PFSK-1 (cell line): ENCODE results near the gene CLDN15.

Source experiments
- FOXP2 ChIP-seq: optimal IDR thresholded peaks from 2 replicates; pipeline ENCODE3; 2011; ENCODE audit warnings: borderline replicate concordance, control low read depth, inconsistent platforms; ENCODE audit not compliant: insufficient read depth; ENCODE audit errors: extremely low read length, extremely low read depth
- POLR2AphosphoS5 ChIP-seq: IDR thresholded peaks from 2 replicates; pipeline ENCODE4 v1.6.1; 2012; ENCODE audit warnings: low read depth, mild to moderate bottlenecking, control low read depth, low read length, moderate library complexity
- SIN3A ChIP-seq: IDR thresholded peaks from 2 replicates; pipeline ENCODE4 v1.6.1; 2012; ENCODE audit warnings: mild to moderate bottlenecking, low read length, moderate library complexity, borderline replicate concordance; ENCODE audit not compliant: insufficient read depth
- TAF1 ChIP-seq: IDR thresholded peaks from 2 replicates; pipeline ENCODE4 v1.6.1; 2012; ENCODE audit warnings: low read length, control low read depth, borderline replicate concordance; ENCODE audit not compliant: insufficient read depth
- TF ChIP-seq, protein P1 (sequence below), 2 experiments: IDR thresholded peaks; 2 replicates each; pipeline versions ENCODE4 v1.6.1 to v1.8.0; 2011 to 2012; ENCODE audit warnings: low read depth in 2 of 2, low read length in 2 of 2, control low read depth in 1 of 2, inconsistent platforms in 1 of 2, mild to moderate bottlenecking in 1 of 2, moderate library complexity in 1 of 2; ENCODE audit not compliant: insufficient read depth in 1 of 2

The CLDN15 gene

DNA sequence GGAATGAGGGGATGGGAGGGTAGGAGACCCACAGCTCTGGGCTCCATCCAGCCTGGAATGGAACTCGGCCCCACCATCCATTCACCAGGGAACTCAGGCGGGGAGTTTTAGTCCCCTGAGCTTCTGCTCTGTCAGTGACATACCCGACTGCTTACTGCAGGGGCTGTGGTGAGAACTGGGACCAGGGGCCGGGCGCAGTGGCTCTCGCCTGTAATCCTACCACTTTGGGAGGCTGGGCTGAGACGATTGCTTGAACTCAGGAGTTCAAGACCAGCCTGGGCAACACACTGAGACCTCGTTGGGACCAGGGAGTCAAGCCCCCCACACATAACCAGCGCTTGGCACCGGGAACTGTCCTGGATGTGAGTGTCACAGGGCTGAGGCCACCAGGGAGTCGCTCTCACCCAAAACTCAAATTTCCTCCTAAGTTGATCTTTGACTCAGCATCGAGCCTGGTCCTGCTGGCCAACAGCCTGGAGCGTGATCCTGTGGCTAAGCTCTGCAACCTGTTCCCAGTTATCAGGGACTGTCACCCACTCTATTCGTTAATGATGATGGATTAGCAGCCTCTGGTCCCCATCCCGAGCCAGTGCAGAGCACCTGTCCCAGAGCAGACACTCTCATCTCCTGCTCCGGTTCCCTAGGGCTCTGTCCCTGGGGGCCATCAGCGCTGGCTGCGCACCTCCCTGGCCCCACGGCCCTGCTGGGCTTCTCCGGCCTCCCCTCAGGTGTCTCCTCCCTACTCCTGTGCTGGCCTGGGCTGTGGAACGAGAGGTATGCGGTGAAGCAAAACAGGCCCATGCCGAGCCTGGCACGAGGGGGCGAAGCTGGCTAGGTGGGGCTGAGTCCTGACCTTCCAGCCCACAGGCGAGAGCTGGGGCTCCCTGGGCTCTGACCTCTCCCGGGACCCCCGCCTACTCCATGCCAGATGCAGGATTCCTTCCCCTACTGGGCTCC lies 902 bp upstream of the CLDN15 start:
- TF ChIP-seq FOXP2, result no peak
- no peak for TF ChIP-seq TAF1
- TF ChIP-seq SIN3A, result no peak
- TF ChIP-seq, protein P1, sequence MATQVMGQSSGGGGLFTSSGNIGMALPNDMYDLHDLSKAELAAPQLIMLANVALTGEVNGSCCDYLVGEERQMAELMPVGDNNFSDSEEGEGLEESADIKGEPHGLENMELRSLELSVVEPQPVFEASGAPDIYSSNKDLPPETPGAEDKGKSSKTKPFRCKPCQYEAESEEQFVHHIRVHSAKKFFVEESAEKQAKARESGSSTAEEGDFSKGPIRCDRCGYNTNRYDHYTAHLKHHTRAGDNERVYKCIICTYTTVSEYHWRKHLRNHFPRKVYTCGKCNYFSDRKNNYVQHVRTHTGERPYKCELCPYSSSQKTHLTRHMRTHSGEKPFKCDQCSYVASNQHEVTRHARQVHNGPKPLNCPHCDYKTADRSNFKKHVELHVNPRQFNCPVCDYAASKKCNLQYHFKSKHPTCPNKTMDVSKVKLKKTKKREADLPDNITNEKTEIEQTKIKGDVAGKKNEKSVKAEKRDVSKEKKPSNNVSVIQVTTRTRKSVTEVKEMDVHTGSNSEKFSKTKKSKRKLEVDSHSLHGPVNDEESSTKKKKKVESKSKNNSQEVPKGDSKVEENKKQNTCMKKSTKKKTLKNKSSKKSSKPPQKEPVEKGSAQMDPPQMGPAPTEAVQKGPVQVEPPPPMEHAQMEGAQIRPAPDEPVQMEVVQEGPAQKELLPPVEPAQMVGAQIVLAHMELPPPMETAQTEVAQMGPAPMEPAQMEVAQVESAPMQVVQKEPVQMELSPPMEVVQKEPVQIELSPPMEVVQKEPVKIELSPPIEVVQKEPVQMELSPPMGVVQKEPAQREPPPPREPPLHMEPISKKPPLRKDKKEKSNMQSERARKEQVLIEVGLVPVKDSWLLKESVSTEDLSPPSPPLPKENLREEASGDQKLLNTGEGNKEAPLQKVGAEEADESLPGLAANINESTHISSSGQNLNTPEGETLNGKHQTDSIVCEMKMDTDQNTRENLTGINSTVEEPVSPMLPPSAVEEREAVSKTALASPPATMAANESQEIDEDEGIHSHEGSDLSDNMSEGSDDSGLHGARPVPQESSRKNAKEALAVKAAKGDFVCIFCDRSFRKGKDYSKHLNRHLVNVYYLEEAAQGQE (IDR thresholded peaks at IDR 0.05; ENCODE audit: insufficient read depth in 1 of 2, low read depth in 2 of 2, low read length in 2 of 2), result no peak
- TF ChIP-seq POLR2AphosphoS5, result no peak

DNA sequence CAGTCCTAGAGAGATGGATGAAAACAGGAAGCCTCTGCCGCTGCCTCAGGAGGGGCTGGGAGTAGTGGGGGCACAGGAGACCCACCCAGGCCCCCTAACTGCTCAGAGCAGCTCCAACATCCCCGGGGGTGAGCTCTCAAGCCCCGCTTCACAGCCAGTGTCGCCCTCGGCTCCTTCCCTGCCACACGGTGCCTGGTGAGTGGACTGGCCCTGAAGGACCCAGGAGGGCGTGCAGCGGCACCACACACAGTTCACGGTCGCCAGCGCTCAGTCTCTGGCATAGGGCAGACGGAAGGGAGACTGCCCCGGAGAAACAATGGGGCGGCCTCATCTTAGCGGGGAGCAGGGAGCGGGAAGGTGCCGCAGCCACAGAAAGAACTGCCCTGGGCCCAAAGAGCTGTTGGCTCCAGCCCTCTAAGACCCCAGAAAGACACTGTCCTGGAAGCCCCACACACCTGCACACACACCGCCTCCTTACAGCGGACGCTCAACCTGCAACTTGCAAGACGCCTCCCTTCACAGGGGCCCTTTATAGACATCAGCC lies 1.2 kb downstream of the CLDN15 start:
- TF ChIP-seq FOXP2 (no peak), SIN3A (no peak), POLR2AphosphoS5 (no peak), TAF1 (no peak)
- TF ChIP-seq, protein P1 (IDR thresholded peaks at IDR 0.05; ENCODE audit: insufficient read depth in 1 of 2, low read depth in 2 of 2, low read length in 2 of 2), result no peak

DNA sequence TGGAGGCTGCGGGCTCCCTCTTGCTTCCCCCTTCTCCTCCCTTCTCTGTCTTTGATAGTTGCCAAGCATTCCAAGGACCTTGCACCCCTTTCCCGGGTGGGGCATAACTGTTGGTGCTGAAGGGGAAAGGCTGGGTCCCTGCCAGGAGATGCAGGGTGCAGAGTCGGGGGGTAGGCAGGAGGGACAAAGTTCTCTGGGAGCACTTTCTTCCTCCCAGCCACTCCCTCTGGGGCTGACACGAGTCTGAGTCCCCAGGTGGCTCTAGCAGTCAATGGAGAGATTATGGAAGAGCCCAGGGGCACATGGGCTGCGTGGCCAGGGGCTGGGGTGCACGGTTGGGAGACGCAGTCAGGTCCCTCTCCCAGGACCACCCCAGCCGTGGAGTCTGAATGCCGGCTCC lies 2.1 kb downstream of the CLDN15 start:
- TF ChIP-seq TAF1, result no peak
- TF ChIP-seq SIN3A, result no peak
- TF ChIP-seq POLR2AphosphoS5, result no peak
- no peak for TF ChIP-seq FOXP2
- TF ChIP-seq, protein P1 (IDR thresholded peaks at IDR 0.05; ENCODE audit: insufficient read depth in 1 of 2, low read depth in 2 of 2, low read length in 2 of 2), result no peak

DNA sequence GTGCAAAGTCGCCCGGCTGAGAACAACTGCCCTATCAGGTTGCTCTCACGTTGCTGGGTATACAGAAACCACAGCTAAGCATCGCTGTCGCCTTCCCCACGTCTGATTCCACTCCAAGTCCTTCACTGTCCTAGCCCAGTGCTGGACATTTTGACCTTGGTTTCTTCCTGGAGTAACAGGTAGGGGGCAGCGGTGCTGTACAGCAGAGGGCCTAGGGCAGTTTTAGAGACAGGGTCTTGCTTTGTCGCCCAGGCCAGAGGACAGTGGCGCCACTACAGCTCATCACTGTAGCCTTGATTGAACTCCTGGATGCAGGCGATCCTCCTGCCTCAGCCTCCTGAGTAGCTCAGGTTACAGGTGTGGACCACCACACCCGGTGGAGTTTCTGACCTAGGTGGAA lies 2.6 kb downstream of the CLDN15 start:
- TF ChIP-seq POLR2AphosphoS5, result no peak

DNA sequence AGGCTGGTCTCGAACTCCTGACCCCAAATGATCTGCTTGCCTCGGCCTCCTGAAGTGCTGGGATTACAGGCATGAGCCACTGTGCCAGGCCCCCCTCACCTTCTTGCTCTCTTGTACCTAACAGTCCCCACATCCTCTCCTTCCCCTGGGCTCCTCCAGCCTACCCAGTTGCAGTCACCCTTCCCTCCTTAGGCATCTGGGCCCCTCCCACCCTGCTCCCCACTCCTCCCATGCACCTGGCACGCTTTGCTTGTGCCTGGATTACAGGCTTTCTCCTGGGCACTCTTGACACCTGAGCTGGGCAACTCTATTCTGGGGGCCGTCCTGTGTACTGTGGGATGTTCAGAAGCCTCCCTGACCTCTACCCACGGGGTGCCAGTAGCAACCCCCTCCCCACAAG lies 3.0 kb downstream of the CLDN15 start:
- TF ChIP-seq, protein P1 (IDR thresholded peaks at IDR 0.05; ENCODE audit: insufficient read depth in 1 of 2, low read depth in 2 of 2, low read length in 2 of 2), result no peak
- TF ChIP-seq FOXP2 (no peak), SIN3A (no peak), TAF1 (no peak), POLR2AphosphoS5 (no peak)
